Trophoblast cell (in vitro differentiated cells and primary cell): Measurements from ENCODE around the gene WDR55.

Experiments used
- DNase-seq, 2 donors: peaks; one replicate each; pipeline ENCODE4 v3.0.0-alpha.2; 2016
- H2AFZ ChIP-seq: 2 replicates; pipeline ENCODE4 v1.6.1; 2013; ENCODE audit warnings: low read length, moderate library complexity, mild to moderate bottlenecking; ENCODE audit not compliant: insufficient read depth, poor library complexity
- H2AK5ac ChIP-seq: 2 replicates; pipeline ENCODE4 v1.6.1; 2013; ENCODE audit warnings: mild to moderate bottlenecking, low read length
- H2BK120ac ChIP-seq: 2 replicates; pipeline ENCODE4 v1.6.1; 2013; ENCODE audit warnings: low read length, mild to moderate bottlenecking, moderate library complexity; ENCODE audit not compliant: insufficient read depth, poor library complexity
- H2BK12ac ChIP-seq: 2 replicates; pipeline ENCODE4 v1.6.1; 2013; ENCODE audit warnings: mild to moderate bottlenecking, low read length, moderate library complexity
- H2BK5ac ChIP-seq: 2 replicates; pipeline ENCODE4 v1.6.1; 2013; ENCODE audit warnings: low read length, low read depth, moderate library complexity, mild to moderate bottlenecking; ENCODE audit not compliant: poor library complexity
- H3K14ac ChIP-seq: 2 replicates; pipeline ENCODE4 v1.6.1; 2013; ENCODE audit warnings: mild to moderate bottlenecking, low read length
- H3K18ac ChIP-seq: 2 replicates; pipeline ENCODE4 v1.6.1; 2013; ENCODE audit warnings: mild to moderate bottlenecking, low read length
- H3K23ac ChIP-seq: 2 replicates; pipeline ENCODE4 v1.6.1; 2013; ENCODE audit warnings: low read length
- H3K27ac ChIP-seq: 2 replicates; pipeline ENCODE4 v1.5.1; 2013; ENCODE audit warnings: low read depth, mild to moderate bottlenecking, inconsistent platforms, low read length, moderate library complexity
- H3K27me3 ChIP-seq: 2 replicates; pipeline ENCODE4 v1.6.1; 2013; ENCODE audit warnings: inconsistent platforms, mild to moderate bottlenecking, low read length, moderate library complexity; ENCODE audit not compliant: insufficient read depth
- H3K36me3 ChIP-seq, 2 experiments: 1 replicate in 1 of 2; 2 replicates in 1 of 2; pipeline ENCODE4 v1.6.1; 2013; ENCODE audit warnings: low read length in 2 of 2, mild to moderate bottlenecking in 2 of 2, moderate library complexity in 1 of 2; ENCODE audit not compliant: insufficient read depth in 2 of 2, control insufficient read depth in 1 of 2
- H3K4ac ChIP-seq: 2 replicates; pipeline ENCODE4 v1.6.1; 2013; ENCODE audit warnings: low read depth, mild to moderate bottlenecking, low read length, moderate library complexity
- H3K4me1 ChIP-seq, 2 experiments: 1 replicate in 1 of 2; 2 replicates in 1 of 2; pipeline ENCODE4 v1.6.1; 2013; ENCODE audit warnings: low read length in 2 of 2, mild to moderate bottlenecking in 2 of 2, moderate library complexity in 1 of 2; ENCODE audit not compliant: insufficient read depth in 2 of 2, control insufficient read depth in 1 of 2
- H3K4me2 ChIP-seq: 2 replicates; pipeline ENCODE4 v1.6.1; 2013; ENCODE audit warnings: inconsistent platforms, mild to moderate bottlenecking, low read length, moderate library complexity
- H3K4me3 ChIP-seq: 2 replicates; pipeline ENCODE4 v1.5.1; 2013; ENCODE audit warnings: mild to moderate bottlenecking, low read depth, low read length, inconsistent platforms
- H3K79me1 ChIP-seq: one replicate; pipeline ENCODE4 v1.6.1; 2013; ENCODE audit warnings: low read length
- H3K79me2 ChIP-seq: 2 replicates; pipeline ENCODE4 v1.6.1; 2013; ENCODE audit warnings: low read length, mild to moderate bottlenecking; ENCODE audit not compliant: control insufficient read depth, insufficient read depth, poor library complexity
- H3K9ac ChIP-seq: 2 replicates; pipeline ENCODE4 v1.6.1; 2013; ENCODE audit warnings: mild to moderate bottlenecking, low read length
- H3K9me3 ChIP-seq: 2 replicates; pipeline ENCODE4 v1.6.1; 2013; ENCODE audit warnings: low read depth, mild to moderate bottlenecking, control low read depth, inconsistent platforms, low read length; ENCODE audit not compliant: insufficient read depth
- H4K12ac ChIP-seq: 2 replicates; pipeline ENCODE4 v1.6.1; 2013; ENCODE audit warnings: low read depth, mild to moderate bottlenecking, low read length, moderate library complexity
- H4K8ac ChIP-seq: 2 replicates; pipeline ENCODE4 v1.6.1; 2013; ENCODE audit warnings: low read depth, mild to moderate bottlenecking, low read length, moderate library complexity
- H4K91ac ChIP-seq: one replicate; pipeline ENCODE4 v1.6.1; 2013; ENCODE audit warnings: low read depth, mild to moderate bottlenecking, low read length, moderate library complexity
- WGBS: extraction: QIAGEN DNeasy Blood & Tissue Kit; methylation state at CpG from one replicate; pipeline ENCODE4 v1.1.7; 2013; ENCODE audit warnings: missing lambda C conversion rate; ENCODE audit not compliant: insufficient read length, insufficient coverage; ENCODE audit errors: extremely low coverage; 5-methylcytosine and 5-hydroxymethylcytosine counted together

WDR55 gene

DNA sequence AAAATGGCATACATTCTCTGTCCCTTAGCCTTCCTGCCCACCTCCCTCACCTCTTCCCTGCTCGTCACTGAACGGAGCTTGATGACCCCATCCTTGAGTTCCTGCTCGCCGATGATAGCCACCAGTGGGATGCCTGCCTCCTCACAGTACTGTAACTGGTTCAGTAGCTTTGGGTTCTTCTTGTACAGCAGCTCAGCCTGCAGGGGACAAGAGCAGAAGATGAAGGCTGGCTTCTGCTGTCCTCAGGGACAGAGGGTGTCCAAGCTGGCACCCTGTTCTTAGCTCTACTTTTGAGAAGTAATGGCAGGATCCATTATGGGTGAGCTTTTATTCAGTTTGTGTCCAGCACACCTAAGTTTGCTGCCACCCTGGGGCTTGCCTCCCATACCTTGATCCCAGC is 9.9 kb downstream of the WDR55 start:
- Histone ChIP-seq H3K36me3 (peaks cover 58 to 77% of the 10 kb centered on the region in 2 experiments), H4K91ac (no peak overlapping the region), H2AFZ (no peak overlapping the region), H3K9me3 (peaks cover 3% of the 10 kb centered on the region), H3K79me2 (no peaks in the 10 kb centered on the region), H3K27me3 (no peaks in the 10 kb centered on the region), H2BK12ac (no peak overlapping the region), H2BK5ac (no peak overlapping the region), H3K14ac (no peak overlapping the region), H3K4me1 (no peaks in the 10 kb centered on the region), H3K18ac (no peak overlapping the region), H2BK120ac (no peak overlapping the region), H3K23ac (no peak overlapping the region), H4K12ac (no peak overlapping the region), H3K4me2 (no peak overlapping the region), H3K9ac (no peak overlapping the region), H2AK5ac (no peak overlapping the region), H3K27ac (no peak overlapping the region), H3K4me3 (no peak overlapping the region), H3K4ac (no peak overlapping the region), H4K8ac (no peak overlapping the region), H3K79me1 (no peaks in the 10 kb centered on the region)
- no peak for DNase-seq
- WGBS = no CpG with 5 or more reads among the region's 4 CpGs

DNA sequence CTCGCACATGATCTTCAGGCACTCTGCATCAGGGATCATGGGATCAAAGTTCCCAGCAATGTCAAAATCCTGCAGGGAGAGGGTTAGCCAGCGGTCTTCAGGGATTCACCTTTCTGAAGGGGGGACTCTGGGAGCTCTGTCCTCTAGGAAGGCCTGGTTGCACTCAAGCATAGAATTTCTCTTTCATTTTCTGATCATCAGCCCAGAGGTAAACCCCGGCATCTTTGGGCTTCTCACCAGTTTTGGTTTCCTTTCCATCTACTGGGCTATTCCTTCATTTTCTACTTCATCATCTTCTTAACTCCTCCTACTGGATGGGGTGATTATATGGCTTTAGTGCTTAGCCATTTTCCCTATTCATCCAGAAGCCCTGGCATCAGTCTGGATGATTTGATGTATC is 13.2 kb downstream of the WDR55 start:
- Histone ChIP-seq H3K4me2 (no peak overlapping the region), H2AK5ac (no peak overlapping the region), H3K4me3 (no peak overlapping the region), H3K27ac (no peak overlapping the region), H3K23ac (no peak overlapping the region), H3K14ac (no peak overlapping the region), H3K18ac (no peak overlapping the region), H2BK12ac (no peak overlapping the region), H4K91ac (no peak overlapping the region), H3K9ac (no peak overlapping the region), H3K9me3 (peaks cover 3% of the 10 kb centered on the region), H3K4ac (no peak overlapping the region), H3K4me1 (no peaks in the 10 kb centered on the region), H4K12ac (no peak overlapping the region), H4K8ac (no peak overlapping the region), H2BK5ac (no peak overlapping the region), H2BK120ac (no peak overlapping the region), H3K79me1 (no peaks in the 10 kb centered on the region), H2AFZ (no peak overlapping the region), H3K79me2 (no peaks in the 10 kb centered on the region), H3K27me3 (no peaks in the 10 kb centered on the region), H3K36me3 (peaks cover 39 to 72% of the 10 kb centered on the region in 2 experiments)
- no CpG with 5 or more reads among the region's 3 CpGs for WGBS
- DNase-seq = no peak

DNA sequence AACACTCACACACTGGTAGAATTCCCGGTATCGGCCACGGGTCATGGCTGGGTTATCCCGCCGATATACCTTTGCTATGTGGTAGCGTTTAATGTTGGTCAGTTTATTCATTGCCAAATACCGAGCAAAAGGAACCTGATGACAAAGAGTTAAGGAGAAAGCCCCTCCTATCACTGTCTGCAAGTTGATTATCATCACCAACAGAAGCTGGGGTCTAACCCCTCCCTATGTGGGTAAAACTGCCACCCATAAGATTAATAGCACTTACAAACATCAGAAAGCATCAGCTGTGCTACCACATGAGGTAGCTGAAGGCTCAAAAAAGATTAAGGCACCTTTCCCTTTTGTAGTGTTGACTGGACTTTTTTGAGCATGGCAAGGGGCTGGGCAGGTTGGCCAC is 14.3 kb downstream of the WDR55 start:
- Histone ChIP-seq H3K27me3 (no peaks in the 10 kb centered on the region), H4K91ac (no peak overlapping the region), H2BK120ac (no peak overlapping the region), H3K4me2 (no peak overlapping the region), H2AFZ (no peak overlapping the region), H3K9me3 (peaks cover 3% of the 10 kb centered on the region), H3K27ac (no peak overlapping the region), H3K36me3 (peaks cover 33 to 67% of the 10 kb centered on the region in 2 experiments), H3K79me1 (no peaks in the 10 kb centered on the region), H2BK12ac (no peak overlapping the region), H3K18ac (no peak overlapping the region), H3K4me3 (no peak overlapping the region), H3K79me2 (no peaks in the 10 kb centered on the region), H4K12ac (no peak overlapping the region), H3K4me1 (no peaks in the 10 kb centered on the region), H3K9ac (no peak overlapping the region), H4K8ac (no peak overlapping the region), H3K4ac (no peak overlapping the region), H2AK5ac (no peak overlapping the region), H3K14ac (no peak overlapping the region), H3K23ac (no peak overlapping the region), H2BK5ac (no peak overlapping the region)
- no peak for DNase-seq
- WGBS = no CpG with 5 or more reads among the region's 7 CpGs

DNA sequence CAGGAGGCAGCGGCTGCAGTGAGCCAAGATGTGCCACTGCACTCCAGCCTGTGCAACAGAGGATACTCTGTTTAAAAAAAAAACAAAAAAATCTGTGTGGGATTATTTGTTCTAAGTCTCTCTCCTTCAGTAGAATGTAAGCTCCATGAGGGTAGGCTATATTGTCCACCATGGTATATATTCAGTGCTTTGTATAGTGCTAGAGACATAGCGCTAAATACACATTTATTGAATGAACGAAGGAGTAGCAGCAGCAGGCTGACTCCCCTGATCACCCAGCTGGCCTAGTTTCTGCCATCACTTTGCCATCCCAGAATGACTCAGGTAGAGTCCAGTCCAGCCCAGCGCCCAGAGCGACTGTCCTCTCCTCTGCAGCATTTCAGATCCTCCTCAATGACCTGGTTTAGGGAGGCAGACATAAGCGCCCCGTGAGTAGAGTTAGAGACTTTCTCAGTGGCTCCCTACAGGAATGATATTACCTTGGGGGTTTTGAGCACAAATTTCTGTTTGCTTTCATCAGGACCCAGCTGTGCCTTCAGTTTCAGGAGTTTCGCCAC is 25.8 kb downstream of the WDR55 start:
- no peak overlapping the region for H2BK120ac ChIP-seq
- H3K4me3 ChIP-seq = peak overlapping the region; percentile 86
- peak overlapping the region; percentile 18 for H2AFZ ChIP-seq
- H3K36me3 ChIP-seq = peaks cover 28 to 33% of the 10 kb centered on the region in 2 experiments
- H3K14ac ChIP-seq = peak overlapping the region; percentile 52
- H3K9me3 ChIP-seq = no peaks in the 10 kb centered on the region
- peak overlapping the region; percentile 91 for H3K4me2 ChIP-seq
- H4K91ac ChIP-seq = peak overlapping the region; percentile 15
- WGBS = no CpG with 5 or more reads among the region's 8 CpGs
- peak in 1 of 2 donors; percentile 7 for DNase-seq
- peak overlapping the region; percentile 4 for H2BK5ac ChIP-seq
- H2BK12ac ChIP-seq = no peak overlapping the region
- peaks cover 10% of the 10 kb centered on the region for H3K79me2 ChIP-seq
- H3K23ac ChIP-seq = no peak overlapping the region
- peak overlapping the region; percentile 82 for H3K9ac ChIP-seq
- H3K4me1 ChIP-seq = peaks cover 3 to 4% of the 10 kb centered on the region in 2 experiments
- peak overlapping the region; percentile 75 for H4K8ac ChIP-seq
- peak overlapping the region; percentile 13 for H3K4ac ChIP-seq
- no peak overlapping the region for H2AK5ac ChIP-seq
- peak overlapping the region; percentile 85 for H4K12ac ChIP-seq
- H3K18ac ChIP-seq = peak overlapping the region; percentile 51
- no peaks in the 10 kb centered on the region for H3K27me3 ChIP-seq
- peak overlapping the region; percentile 61 for H3K27ac ChIP-seq
- peaks cover 7% of the 10 kb centered on the region for H3K79me1 ChIP-seq
